Omental fat pad (tissue), 4 donors: Measurements from ENCODE around the gene IFNAR2. TPM values are rescaled to one million over a fixed set of nuclear protein-coding genes. Genes with fewer than 3 reads are reported as not detected.
A peak's percentile ranks its signal among the peaks of the same experiment; 100 is the strongest.

Experiments used
- ATAC-seq: fragments of 150-250 bp; one replicate; pipeline ENCODE4 v1.9.1; 2016; ENCODE audit warnings: mild to moderate bottlenecking, moderate library complexity; ENCODE audit not compliant: low FRiP score
- DNase-seq: peaks from one replicate; pipeline ENCODE4 v3.0.0-alpha.2; 2019; ENCODE audit warnings: low spot score
- CTCF ChIP-seq, 3 donors: fragments of 450-650 bp; IDR thresholded peaks; one replicate each; pipeline ENCODE4 v1.5.1; 2016 to 2017; ENCODE audit warnings: antibody characterized with exemption in 3 of 3, mild to moderate bottlenecking in 3 of 3, moderate library complexity in 2 of 3
- total RNA-seq, 4 donors: library from RNA; depleted of rRNA; stranded (reverse); fragments of >200 nt; gene quantifications; one replicate each; pipeline ENCODE4 v1.1.0, GENCODE V29; 2016

The IFNAR2 gene
- total RNA-seq, 4 donors from 2014 or later: 13.5 to 32.9 (median 26.2) TPM

GRCh38 chr21:33258475-33258874 lies 28.7 kb downstream of the IFNAR2 start:
- ATAC-seq: no peak
- no peak for DNase-seq
- TF ChIP-seq CTCF (IDR thresholded peaks at IDR 0.05): no peak

GRCh38 chr21:33259428-33259827 lies 29.7 kb downstream of the IFNAR2 start:
- no peak for TF ChIP-seq CTCF (IDR thresholded peaks at IDR 0.05)
- ATAC-seq (no peak), DNase-seq (no peak)

GRCh38 chr21:33259995-33260394 lies 30.3 kb downstream of the IFNAR2 start:
- ATAC-seq (no peak), DNase-seq (no peak)

GRCh38 chr21:33261635-33262034 lies 31.9 kb downstream of the IFNAR2 start:
- TF ChIP-seq CTCF (IDR thresholded peaks at IDR 0.05): no peak
- ATAC-seq (no peak), DNase-seq (no peak)

More at GRCh38 chr21:33259995-33260394, 30.3 kb downstream of the IFNAR2 start:
- no peak for TF ChIP-seq CTCF (IDR thresholded peaks at IDR 0.05)

GRCh38 chr21:33262921-33263320 lies 33.2 kb downstream of the IFNAR2 start:
- DNase-seq: no peak
- TF ChIP-seq CTCF (IDR thresholded peaks at IDR 0.05): no peak
- ATAC-seq: no peak

GRCh38 chr21:33264561-33264960 lies 34.8 kb downstream of the IFNAR2 start:
- no peak for ATAC-seq
- no peak for TF ChIP-seq CTCF (IDR thresholded peaks at IDR 0.05)
- no peak for DNase-seq

- ATAC-seq (peak; percentile 56), DNase-seq (no peak)
- TF ChIP-seq CTCF (IDR thresholded peaks at IDR 0.05): no peak
Measured at GRCh38 chr21:33265664-33266049, 35.9 kb downstream of the IFNAR2 start.
